Measurements from ENCODE around the gene DNAAF3. TPM values are rescaled to one million over a fixed set of nuclear protein-coding genes. Genes with fewer than 3 reads are reported as not detected.
A peak's percentile ranks its signal among the peaks of the same experiment; 100 is the strongest.

Gene DNAAF3
- total and polyA plus RNA-seq, 4 experiments from 2014 or later, result 0.93 TPM; not detected in 3

DNA sequence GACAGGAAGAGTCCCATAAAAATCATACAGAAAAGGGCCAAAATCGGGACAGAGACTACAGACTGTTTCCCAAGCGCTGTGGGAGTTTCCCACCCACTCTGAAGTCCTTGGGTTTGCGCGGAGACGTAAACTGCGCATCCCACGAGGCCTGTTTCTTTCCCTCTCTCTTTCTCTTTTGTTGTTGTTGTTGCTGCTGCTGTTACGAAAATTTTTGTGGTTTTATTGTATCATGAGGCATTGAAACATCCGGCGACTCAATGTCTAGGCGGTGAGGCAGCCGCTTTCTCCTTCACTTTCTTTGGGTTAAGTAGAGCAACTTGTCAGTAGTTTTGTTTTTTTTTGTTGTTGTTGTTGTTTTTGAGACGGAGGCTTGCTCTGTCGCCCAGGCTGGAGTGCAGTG, 47.4 kb downstream of the DNAAF3 start:
- H3K4me3 Mint-ChIP-seq, result peak overlapping the region; percentile 76 to 100 (median 94)
- CTCF ChIA-PET (ENCODE audit: partially characterized antibody), result interaction anchor here (1.2 kb wide), 1 partner anchor 135 kb away, joined by 3 read pairs; no protein-coding TSS in a partner anchor
- Histone ChIP-seq H3K36me3 (ENCODE audit: insufficient read depth, low read length) (no peaks in the 10 kb centered on the region), H3K27ac (ENCODE audit: low read depth, low read length) (peak overlapping the region; percentile 64), H3K27me3 (ENCODE audit: insufficient read depth, low read length) (no peaks in the 10 kb centered on the region), H3K9me3 (ENCODE audit: control insufficient read depth in 1 of 2, low read length in 2 of 2) (no peaks in the 10 kb centered on the region), H3K4me1 (ENCODE audit: insufficient read depth, low read length) (peaks cover 31% of the 10 kb centered on the region), H3K4me3 (ENCODE audit: low read length in 2 of 2) (no peak overlapping the region)
- peaks cover 0 to 16% of the 10 kb centered on the region in 2 donors for H3K36me3 Mint-ChIP-seq
- peak in 4 of 5 donors; percentile 24 to 69 (median 32) for DNase-seq
- H3K27ac Mint-ChIP-seq, result peak overlapping the region; percentile 52 to 97 (median 79)
- peaks cover 0 to 3% (median 0%) of the 10 kb centered on the region in 8 donors for H3K9me3 Mint-ChIP-seq
- H3K27me3 Mint-ChIP-seq, result peaks cover 6 to 17% of the 10 kb centered on the region in 2 donors
- H3K4me1 Mint-ChIP-seq, result peaks cover 14 to 53% (median 34%) of the 10 kb centered on the region in 4 donors
- intact Hi-C loops (cut with micrococcal nuclease), result loop anchor here (2.0 to 5.0 kb wide), 3 partner anchors 42 to 523 kb away; partner anchors contain the start of genes PPP6R1, ZNF580 and ZNF581
- POLR2A ChIA-PET (ENCODE audit: partially characterized antibody), result interaction anchor here (2.8 kb wide), 1 partner anchor 38 kb away, joined by 13 read pairs; no protein-coding TSS in a partner anchor

- H3K4me1 Mint-ChIP-seq, result peaks cover 15 to 53% (median 34%) of the 10 kb centered on the region in 4 donors
Measured at GRCh38 chr19:55118401-55118991, 47.9 kb downstream of the DNAAF3 start.

GRCh38 chr19:55117663-55118391, 48.6 kb downstream of the DNAAF3 start:
- H3K27me3 Mint-ChIP-seq, result peaks cover 3 to 6% of the 10 kb centered on the region in 2 donors
- H3K9me3 Mint-ChIP-seq, result peaks cover 0 to 3% (median 0%) of the 10 kb centered on the region in 8 donors
- peak overlapping the region; percentile 89 to 98 (median 97) for H3K27ac Mint-ChIP-seq
- H3K4me3 Mint-ChIP-seq, result peak overlapping the region; percentile 90 to 100 (median 98)
- H3K27me3 ChIP-seq (ENCODE audit: insufficient read depth, low read length), result no peaks in the 10 kb centered on the region
- H3K4me3 ChIP-seq (ENCODE audit: low read length in 2 of 2), result peak overlapping the region; percentile 58 to 96
- peaks cover 0 to 16% of the 10 kb centered on the region in 2 donors for H3K36me3 Mint-ChIP-seq
- CTCF ChIA-PET (ENCODE audit: partially characterized antibody), result interaction anchor here (1.1 to 1.2 kb wide), 2 partner anchors 29 to 137 kb away, joined by 3 read pairs; no protein-coding TSS in a partner anchor
- H3K27ac ChIP-seq (ENCODE audit: low read depth, low read length), result peak overlapping the region; percentile 64
- H3K36me3 ChIP-seq (ENCODE audit: insufficient read depth, low read length), result no peaks in the 10 kb centered on the region
- intact Hi-C loops (cut with micrococcal nuclease), result loop anchor here (1.0 to 5.0 kb wide), 11 partner anchors 29 to 557 kb away; partner anchors contain the start of genes EPN1, KMT5C, PPP6R1 and RDH13
- peaks cover 15 to 53% (median 34%) of the 10 kb centered on the region in 4 donors for H3K4me1 Mint-ChIP-seq
- peaks cover 31% of the 10 kb centered on the region for H3K4me1 ChIP-seq (ENCODE audit: insufficient read depth, low read length)
- POLR2A ChIA-PET (ENCODE audit: partially characterized antibody), result interaction anchor here (0.5 to 2.8 kb wide), 26 partner anchors 9 to 670 kb away, joined by 3 to 13 read pairs (median 4); partner anchors contain the start of genes FIZ1, HSPBP1, KMT5C and PPP6R1
- DNase-seq, result peak; percentile 94 to 97 (median 96)
- H3K9me3 ChIP-seq (ENCODE audit: control insufficient read depth in 1 of 2, low read length in 2 of 2), result no peaks in the 10 kb centered on the region

More at GRCh38 chr19:55118401-55118991, 47.9 kb downstream of the DNAAF3 start:
- DNase-seq, result no peak
- Histone ChIP-seq H3K4me3 (ENCODE audit: low read length in 2 of 2) (peak overlapping the region; percentile 58 to 96), H3K27ac (ENCODE audit: low read depth, low read length) (peak overlapping the region; percentile 64), H3K36me3 (ENCODE audit: insufficient read depth, low read length) (no peaks in the 10 kb centered on the region), H3K9me3 (ENCODE audit: control insufficient read depth in 1 of 2, low read length in 2 of 2) (no peaks in the 10 kb centered on the region), H3K4me1 (ENCODE audit: insufficient read depth, low read length) (peaks cover 31% of the 10 kb centered on the region), H3K27me3 (ENCODE audit: insufficient read depth, low read length) (no peaks in the 10 kb centered on the region)
- ChIA-PET POLR2A (ENCODE audit: partially characterized antibody) (interaction anchor here (0.6 to 2.8 kb wide), 15 partner anchors 8 to 671 kb away, joined by 3 to 13 read pairs (median 4); partner anchors contain the start of genes FIZ1, HSPBP1, PPP6R1 and RDH13), CTCF (ENCODE audit: partially characterized antibody) (interaction anchor here (1.2 kb wide), 1 partner anchor 136 kb away, joined by 3 read pairs; no protein-coding TSS in a partner anchor)
- Mint-ChIP-seq H3K27me3 (peaks cover 4 to 11% of the 10 kb centered on the region in 2 donors), H3K27ac (peak overlapping the region; percentile 53 to 98 (median 97)), H3K9me3 (peaks cover 0 to 3% (median 0%) of the 10 kb centered on the region in 8 donors), H3K4me3 (peak overlapping the region; percentile 90 to 100 (median 98)), H3K36me3 (peaks cover 0 to 16% of the 10 kb centered on the region in 2 donors)
- intact Hi-C loops (cut with micrococcal nuclease), result loop anchor here (2.0 to 5.0 kb wide), 3 partner anchors 42 to 524 kb away; partner anchors contain the start of genes PPP6R1, ZNF580 and ZNF581

DNA sequence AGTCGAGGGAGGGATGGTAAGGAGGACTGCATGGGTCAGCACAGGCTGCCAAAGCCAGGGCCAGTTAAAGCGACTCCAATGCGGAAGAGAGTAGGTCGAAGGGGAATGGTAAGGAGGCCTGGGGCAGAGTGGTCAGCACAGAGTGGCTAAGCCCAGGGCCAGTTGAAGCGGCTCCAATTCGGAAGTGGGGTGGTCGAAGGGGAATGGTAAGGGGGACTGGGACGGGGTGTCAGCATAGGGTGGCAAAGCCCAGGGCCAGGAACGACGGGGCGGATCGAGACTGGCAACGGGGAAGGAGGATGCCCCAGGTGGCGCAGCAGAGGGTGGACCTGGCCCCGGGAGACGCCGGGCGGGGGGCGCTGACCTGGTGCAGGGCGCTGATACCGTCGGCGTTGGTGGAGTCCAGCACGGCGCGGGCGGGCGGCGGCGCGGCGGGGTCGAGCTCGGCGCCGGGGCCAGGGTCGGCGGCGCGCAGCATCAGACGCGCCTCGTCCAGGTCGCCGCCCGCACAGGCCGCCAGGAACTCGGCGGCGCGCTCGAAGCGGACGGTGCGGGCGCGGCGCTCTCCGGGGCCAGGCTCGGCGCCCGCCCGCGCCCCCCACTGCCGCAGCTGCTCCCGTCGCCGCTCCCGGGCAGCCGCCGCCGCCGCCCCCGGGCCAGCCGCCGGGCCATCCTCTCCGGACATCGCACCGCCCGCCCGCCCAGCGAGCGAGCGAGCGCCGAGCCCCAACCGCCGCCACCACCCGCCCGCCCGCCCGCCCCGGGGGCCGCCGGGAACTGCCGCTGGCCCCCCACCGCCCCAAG, 49.4 kb downstream of the DNAAF3 start, which contains the start of gene PPP1R12C:
PPP1R12C (minus strand) TSS at position 779 of the 804 bp plus-strand sequence; CDS start at position 685, 94 bp downstream.
- Histone ChIP-seq H3K9me3 (ENCODE audit: control insufficient read depth in 1 of 2, low read length in 2 of 2) (no peaks in the 10 kb centered on the region), H3K27me3 (ENCODE audit: insufficient read depth, low read length) (no peaks in the 10 kb centered on the region), H3K4me3 (ENCODE audit: low read length in 2 of 2) (peak within 1 kb of the TSS; percentile 96 to 97), H3K27ac (ENCODE audit: low read depth, low read length) (peak within 1 kb of the TSS; percentile 73), H3K4me1 (ENCODE audit: insufficient read depth, low read length) (peaks cover 31% of the 10 kb centered on the region), H3K36me3 (ENCODE audit: insufficient read depth, low read length) (no peaks in the 10 kb centered on the region)
- CTCF ChIA-PET (ENCODE audit: partially characterized antibody), result interaction anchor here (1.1 kb wide), 1 partner anchor 28 kb away, joined by 3 read pairs; no protein-coding TSS in a partner anchor
- H3K9me3 Mint-ChIP-seq, result peaks cover 0 to 3% (median 0%) of the 10 kb centered on the region in 8 donors
- peaks cover 3 to 4% of the 10 kb centered on the region in 2 donors for H3K27me3 Mint-ChIP-seq
- peak in 1 of 5 donors; percentile 24 for DNase-seq
- peak within 1 kb of the TSS; percentile 98 to 100 (median 99) for H3K4me3 Mint-ChIP-seq
- intact Hi-C loops (cut with micrococcal nuclease), result loop anchor here (1.0 to 5.0 kb wide), 10 partner anchors 28 to 558 kb away; partner anchors contain the start of genes EPN1, KMT5C, PPP6R1 and RDH13
- H3K36me3 Mint-ChIP-seq, result peaks cover 0 to 16% of the 10 kb centered on the region in 2 donors
- peaks cover 15 to 53% (median 34%) of the 10 kb centered on the region in 4 donors for H3K4me1 Mint-ChIP-seq
- POLR2A ChIA-PET (ENCODE audit: partially characterized antibody), result interaction anchor here (0.5 to 2.8 kb wide), 25 partner anchors 29 to 669 kb away, joined by 3 to 13 read pairs (median 4); partner anchors contain the start of genes FIZ1, KMT5C, PPP6R1 and RDH13
- peak within 1 kb of the TSS; percentile 96 to 99 (median 98) for H3K27ac Mint-ChIP-seq

DNA sequence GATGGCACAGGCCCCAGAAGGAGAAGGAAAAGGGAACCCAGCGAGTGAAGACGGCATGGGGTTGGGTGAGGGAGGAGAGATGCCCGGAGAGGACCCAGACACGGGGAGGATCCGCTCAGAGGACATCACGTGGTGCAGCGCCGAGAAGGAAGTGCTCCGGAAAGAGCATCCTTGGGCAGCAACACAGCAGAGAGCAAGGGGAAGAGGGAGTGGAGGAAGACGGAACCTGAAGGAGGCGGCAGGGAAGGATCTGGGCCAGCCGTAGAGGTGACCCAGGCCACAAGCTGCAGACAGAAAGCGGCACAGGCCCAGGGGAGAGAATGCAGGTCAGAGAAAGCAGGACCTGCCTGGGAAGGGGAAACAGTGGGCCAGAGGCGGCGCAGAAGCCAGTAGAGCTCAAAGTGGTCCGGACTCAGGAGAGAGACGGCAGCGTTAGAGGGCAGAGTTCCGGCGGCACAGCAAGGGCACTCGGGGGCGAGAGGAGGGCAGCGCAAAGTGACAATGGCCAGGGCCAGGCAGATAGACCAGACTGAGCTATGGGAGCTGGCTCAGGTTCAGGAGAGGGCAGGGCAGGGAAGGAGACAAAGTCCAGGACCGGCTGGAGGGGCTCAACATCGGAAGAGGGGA, 50.1 kb downstream of the DNAAF3 start:
- Histone ChIP-seq H3K9me3 (ENCODE audit: control insufficient read depth in 1 of 2, low read length in 2 of 2) (no peaks in the 10 kb centered on the region), H3K4me1 (ENCODE audit: insufficient read depth, low read length) (peaks cover 31% of the 10 kb centered on the region), H3K27ac (ENCODE audit: low read depth, low read length) (peak overlapping the region; percentile 73), H3K36me3 (ENCODE audit: insufficient read depth, low read length) (no peaks in the 10 kb centered on the region), H3K27me3 (ENCODE audit: insufficient read depth, low read length) (no peaks in the 10 kb centered on the region), H3K4me3 (ENCODE audit: low read length in 2 of 2) (peak overlapping the region; percentile 94 to 97)
- H3K27ac Mint-ChIP-seq, result peak overlapping the region; percentile 96 to 99 (median 98)
- peaks cover 0 to 19% of the 10 kb centered on the region in 2 donors for H3K36me3 Mint-ChIP-seq
- peaks cover 2 to 4% of the 10 kb centered on the region in 2 donors for H3K27me3 Mint-ChIP-seq
- ChIA-PET POLR2A (ENCODE audit: partially characterized antibody) (interaction anchor here (0.8 to 2.8 kb wide), 12 partner anchors 28 to 538 kb away, joined by 3 to 13 read pairs (median 6); partner anchors contain the start of genes FIZ1, KMT5C, RDH13 and UBE2S), CTCF (ENCODE audit: partially characterized antibody) (interaction anchor here (1.0 kb wide), 1 partner anchor 28 kb away, joined by 3 read pairs; no protein-coding TSS in a partner anchor)
- peak overlapping the region; percentile 88 to 99 (median 98) for H3K4me3 Mint-ChIP-seq
- peak; percentile 32 to 64 (median 44) for DNase-seq
- H3K4me1 Mint-ChIP-seq, result peaks cover 15 to 53% (median 35%) of the 10 kb centered on the region in 4 donors
- intact Hi-C loops (cut with micrococcal nuclease), result loop anchor here (2.0 to 5.0 kb wide), 4 partner anchors 28 to 526 kb away; partner anchors contain the start of genes PPP6R1, ZNF580 and ZNF581
- H3K9me3 Mint-ChIP-seq, result peaks cover 0 to 3% (median 0%) of the 10 kb centered on the region in 8 donors
